HG02938 (cell line): ENCODE data around the gene FGF9.

Experiments used
- ATAC-seq: cut with Tn5 transposase; IDR thresholded peaks from one replicate; pipeline ENCODE4 v1.9.1; 2021; ENCODE audit warnings: mild to moderate bottlenecking, moderate library complexity; ENCODE audit not compliant: unreplicated experiment

FGF9 gene

GRCh38 chr13:21703846-21704245 lies 33.0 kb downstream of the FGF9 start:
- ATAC-seq, result no peak

GRCh38 chr13:21707586-21707985 lies 36.7 kb downstream of the FGF9 start:
- ATAC-seq, result no peak

DNA sequence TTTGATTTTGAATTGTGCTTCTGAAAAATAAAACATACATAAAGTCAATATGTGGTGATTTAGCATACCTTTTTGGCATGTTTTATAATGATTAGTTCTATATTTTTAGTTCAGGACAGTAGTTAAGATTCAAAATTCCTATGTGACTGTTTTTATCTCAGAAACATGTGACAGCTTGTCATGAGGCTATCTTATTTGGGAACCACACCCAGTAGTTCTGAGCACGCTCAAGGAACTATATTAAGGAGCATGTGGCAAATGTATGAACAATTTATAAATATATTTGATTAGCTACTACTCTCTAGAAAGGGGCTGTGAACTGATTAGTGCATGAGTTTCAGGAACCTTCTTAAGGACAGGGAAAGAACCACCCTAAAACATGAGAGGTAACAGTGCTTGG lies 38.8 kb downstream of the FGF9 start:
- no peak for ATAC-seq

DNA sequence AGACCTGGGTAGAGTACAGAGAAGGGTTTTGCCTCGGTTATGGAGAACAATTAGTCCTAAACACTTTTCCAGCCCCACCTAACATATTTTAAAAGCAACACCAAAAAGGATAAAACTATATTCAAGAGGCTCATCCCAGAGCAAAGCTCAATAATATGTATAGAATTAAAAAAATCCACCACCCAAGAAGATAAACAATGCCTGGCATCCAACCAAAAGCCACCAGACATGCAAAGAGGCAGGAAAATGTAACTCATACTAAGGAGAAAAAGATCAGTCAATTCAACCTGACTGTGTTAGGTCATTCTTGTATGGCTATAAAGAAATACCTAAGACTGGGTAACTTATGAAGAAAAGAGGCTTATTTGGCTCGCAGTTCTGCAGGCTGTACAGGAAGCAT lies 39.3 kb downstream of the FGF9 start:
- no peak for ATAC-seq

DNA sequence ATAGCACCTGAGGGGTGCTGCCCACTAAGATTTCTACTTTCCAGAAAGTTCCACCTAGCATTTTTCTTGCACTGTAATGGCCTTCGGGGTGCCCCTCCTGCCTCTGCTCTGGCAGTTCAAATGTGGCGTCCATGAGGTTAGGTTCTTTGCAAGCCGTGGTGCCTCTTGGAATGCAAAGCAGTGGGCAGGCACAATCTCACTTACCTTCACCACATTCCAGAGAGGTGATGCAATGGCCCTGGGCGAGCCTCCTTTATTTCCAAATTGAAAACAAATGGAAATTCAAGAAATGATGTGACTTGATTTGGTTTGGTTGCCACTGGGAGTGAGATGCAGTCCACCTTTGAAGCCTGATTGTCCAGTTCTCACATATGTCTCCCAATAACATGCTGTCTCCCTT lies 46.9 kb downstream of the FGF9 start:
- ATAC-seq, result no peak

GRCh38 chr13:21719463-21719862 lies 48.6 kb downstream of the FGF9 start:
- no peak for ATAC-seq

DNA sequence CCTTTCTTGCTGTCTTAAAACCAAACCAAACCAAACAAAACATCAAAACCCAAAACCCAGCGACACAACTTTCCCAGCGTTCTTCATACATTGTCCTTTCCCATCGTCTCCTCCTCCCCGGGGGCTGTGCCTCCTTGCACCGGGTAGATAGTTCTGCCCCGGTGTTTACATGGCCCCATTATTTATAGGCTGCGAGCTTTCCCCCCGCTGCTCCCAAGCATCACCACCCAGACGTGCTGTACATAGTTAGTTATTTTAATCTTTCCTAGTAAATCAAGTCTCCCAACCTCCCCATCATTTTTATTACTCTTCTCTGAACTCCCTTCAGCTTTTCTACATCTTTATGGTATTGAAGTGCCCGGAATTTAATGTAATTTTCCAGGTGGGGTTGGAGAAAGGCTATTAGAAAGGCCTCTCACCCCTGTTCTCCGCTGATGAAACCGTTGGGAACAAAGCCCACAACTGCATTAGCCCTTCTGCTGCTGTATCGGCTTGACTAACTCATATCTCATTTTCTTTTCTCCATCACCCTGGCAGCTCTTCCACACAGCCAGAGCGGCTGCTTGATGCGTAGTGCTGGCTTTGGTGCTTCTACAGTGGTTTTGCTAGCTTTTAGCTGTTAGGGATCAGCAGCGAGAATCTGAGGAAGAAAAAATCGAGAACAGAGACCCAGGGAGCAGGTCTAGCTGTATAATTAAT lies 53.1 kb downstream of the FGF9 start:
- ATAC-seq, result no peak

DNA sequence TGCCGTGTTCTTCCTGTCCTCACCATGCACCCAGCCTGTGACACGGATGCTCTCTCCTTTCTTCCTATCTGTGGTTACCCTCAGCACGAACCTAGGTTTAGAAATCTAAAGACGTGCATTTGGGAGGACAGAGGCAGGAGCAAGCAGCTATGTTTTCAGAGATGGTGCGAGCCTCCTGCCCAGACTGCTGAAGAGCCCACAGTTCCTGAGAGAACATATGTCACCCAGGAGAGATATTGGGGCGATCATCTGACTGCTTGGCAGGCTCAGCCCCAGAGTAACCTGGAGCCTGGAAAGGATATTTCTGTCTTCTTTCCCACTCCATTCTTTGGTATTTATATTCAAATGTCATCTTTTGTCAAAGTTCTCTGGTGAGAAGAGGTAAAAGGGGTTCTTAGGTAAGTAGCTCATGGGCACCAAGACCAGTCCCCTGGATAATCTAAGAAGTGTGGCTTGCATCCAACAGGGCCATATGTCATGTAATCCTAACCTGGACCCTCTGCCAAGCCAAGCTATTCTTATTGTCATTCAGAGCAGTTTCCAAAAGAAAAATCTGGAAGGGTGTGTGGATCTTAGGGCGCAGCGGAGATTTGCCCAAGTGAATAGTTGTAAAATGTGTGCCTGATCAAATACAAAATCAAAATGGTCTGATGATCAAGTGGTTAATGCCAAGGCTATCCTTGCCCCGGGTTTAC lies 59.5 kb downstream of the FGF9 start:
- ATAC-seq, result no peak

DNA sequence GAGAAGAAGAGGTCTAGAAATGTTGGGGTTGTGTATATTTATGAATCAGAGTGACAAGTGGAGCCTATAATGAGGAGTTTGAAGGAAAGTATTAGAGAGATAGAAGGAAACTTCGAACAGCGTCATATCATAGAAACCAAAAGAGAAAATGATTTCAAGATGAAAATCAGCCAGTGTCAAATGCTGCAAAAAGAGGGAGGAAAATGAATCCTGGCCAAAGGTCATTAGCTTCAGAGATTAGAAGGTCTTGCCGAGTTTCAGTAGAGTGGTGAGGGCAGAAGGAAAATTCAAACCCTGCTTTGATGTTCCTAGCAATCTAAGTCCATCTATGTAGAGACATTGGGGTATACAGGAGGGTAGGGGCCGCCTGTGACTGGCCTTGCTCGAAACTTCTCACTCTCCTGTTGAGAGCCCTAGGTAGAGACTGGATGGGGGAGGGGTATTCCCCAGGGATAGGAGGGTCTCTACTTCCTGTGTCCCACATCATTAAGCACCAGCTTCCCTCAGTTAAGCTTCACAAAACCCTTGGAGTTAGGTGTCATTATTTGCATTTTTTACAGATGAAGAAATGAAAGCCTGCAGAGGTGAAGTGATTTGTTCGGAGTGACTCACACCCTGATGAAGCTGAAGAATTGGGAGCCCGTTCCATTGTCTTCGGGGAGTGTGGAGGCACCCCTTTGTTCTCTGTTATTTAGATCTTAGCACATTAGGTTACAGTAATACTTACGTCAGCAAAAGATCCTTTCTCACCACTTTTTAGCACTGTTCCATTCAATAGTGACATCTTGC lies 62.8 kb downstream of the FGF9 start:
- no peak for ATAC-seq

- no peak for ATAC-seq
These were observed 64.1 kb downstream of the FGF9 start for GRCh38 chr13:21734961-21735360.

- ATAC-seq, result no peak
These were observed 65.0 kb downstream of the FGF9 start for GRCh38 chr13:21735701-21736401.

DNA sequence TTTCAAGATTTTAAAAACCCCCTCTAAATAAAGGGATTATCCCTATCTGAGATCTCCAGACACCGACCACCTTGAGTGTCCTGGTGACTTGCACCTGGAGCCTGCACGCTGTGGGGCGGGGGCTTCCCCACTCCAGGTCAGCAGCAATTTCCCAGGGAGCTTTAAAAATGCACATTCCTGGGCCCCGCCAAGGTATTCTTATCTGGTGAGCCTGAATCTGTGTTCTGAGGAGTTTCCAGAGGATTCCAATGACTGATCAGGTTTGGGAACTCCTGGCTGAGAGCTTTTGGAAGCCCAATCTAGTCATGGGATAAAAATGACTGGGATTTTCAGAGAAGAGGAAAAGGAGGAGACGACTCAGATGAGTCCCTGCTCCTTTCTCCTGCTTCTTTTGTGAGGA lies 66.1 kb downstream of the FGF9 start:
- no peak for ATAC-seq

DNA sequence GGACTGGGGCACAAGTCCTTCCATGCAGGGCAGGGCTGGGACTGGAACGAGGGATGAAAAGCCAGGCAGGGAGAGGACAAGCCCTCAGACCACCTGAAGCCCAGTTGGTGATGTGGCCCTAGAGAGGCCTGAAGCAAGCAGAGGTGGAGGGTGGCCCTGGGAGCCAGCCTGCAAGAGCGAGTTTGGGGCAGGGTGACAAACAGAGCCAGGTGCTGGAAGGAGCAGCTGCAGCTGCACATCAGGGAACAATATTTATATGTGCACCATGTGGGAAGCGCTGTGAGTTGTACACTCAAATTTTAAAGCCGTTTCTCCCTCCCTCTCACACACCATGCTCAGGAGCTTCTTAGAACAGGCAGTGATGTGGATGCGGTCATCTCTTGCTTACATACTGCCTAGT lies 67.8 kb downstream of the FGF9 start:
- ATAC-seq, result no peak

DNA sequence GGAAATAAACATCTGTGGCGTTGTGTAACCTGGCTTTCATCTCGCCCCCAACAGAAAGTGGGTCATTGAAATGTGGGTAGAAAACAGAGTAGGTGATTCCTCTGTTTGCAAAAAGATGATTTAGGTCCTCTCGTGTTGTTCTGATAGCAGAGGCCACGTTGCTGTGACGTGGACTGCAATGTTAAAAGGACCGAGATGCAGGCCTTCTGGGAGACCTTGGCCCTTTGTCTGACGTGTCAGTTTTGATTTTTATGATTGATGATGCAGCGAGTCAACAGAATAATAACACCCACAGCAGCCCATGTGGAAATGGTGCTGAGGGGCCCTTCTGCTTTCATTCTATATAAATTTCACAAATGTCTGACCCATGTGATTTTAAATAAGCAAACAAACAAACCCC lies 68.9 kb downstream of the FGF9 start:
- no peak for ATAC-seq

DNA sequence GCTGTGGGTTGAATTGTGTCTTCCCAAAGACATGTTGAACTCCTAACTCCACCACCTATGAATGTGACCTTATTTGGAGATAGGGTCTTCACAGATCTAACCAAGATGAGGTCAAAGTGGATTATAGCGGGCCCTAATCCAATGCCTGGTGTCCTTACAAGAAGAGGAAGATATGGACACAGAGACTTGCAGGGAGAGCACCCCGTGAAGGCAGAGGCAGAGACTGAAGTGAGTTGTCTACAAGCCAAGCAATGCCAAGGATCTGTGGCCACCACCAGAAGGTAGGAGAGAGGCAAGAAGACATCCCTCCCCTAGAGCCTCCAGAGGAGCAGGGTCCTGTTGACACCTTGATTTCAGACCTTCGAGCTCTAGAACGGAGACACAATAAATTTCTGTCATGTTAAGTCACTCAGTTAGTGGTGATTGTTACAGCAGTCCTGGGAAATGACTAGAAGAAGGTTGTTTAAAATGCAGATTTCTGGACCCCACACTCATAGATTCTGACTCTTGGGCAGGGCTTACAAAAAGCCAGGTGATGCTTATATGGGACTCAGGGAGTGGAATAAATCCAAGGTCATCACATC lies 70.6 kb downstream of the FGF9 start:
- no peak for ATAC-seq

DNA sequence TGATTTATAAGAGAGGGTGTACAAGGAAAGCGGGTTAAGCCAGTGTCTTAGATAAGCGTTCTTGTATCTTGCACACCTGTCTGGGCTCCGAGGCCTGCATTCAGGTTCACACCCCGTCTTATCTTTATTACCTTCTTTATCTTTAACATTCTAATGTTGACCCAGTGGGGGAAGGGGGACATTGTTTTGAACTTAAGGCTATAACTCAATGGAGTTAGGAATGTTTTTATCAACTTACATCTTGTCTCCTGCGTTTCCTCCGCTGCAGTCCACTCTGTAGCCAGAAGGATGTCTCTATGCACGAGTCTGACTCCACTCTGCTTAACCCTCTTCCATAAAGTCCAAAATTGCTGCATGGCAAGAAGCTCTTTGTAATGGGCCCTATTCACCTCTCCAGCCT lies 71.2 kb downstream of the FGF9 start:
- ATAC-seq, result no peak

GRCh38 chr13:21744149-21744548 lies 73.3 kb downstream of the FGF9 start:
- ATAC-seq, result no peak

DNA sequence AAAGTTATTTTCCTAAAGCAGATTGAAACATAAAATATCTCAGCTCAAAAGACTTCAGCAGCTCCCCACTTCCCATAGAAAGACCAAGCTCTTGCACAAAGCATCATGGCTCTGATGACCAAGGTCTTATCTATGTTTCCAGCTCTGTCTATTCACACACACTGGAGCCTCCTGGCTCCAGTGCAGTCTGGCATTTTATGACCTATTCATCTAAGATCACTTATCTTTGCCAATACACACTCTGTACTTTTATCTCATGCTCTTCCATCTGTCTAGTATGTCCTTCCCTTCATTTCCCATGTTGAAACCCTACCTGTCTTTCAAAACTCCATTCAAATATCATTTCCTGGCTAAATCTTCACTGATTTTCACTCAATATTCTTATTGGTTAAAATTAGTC lies 74.4 kb downstream of the FGF9 start:
- no peak for ATAC-seq

GRCh38 chr13:21747456-21747855 lies 76.6 kb downstream of the FGF9 start:
- ATAC-seq, result no peak

DNA sequence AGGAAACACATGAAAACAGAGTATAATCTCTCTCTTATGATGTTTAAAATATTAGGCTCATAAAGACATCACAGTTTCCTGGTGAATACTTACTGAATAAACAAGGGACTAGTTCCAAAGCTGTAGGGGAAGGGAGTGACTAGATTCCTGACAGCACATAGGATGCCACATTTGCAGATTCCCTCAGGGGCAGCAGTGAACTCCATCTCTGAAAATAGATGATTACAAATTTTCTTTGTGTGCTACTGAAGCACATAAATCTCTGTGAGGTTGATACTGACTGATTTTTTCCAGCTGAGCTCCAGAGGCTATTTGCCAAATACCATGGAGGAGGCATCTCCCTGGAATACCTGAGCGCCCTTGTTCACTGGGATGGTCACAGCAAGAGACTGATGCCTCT lies 77.3 kb downstream of the FGF9 start:
- no peak for ATAC-seq

DNA sequence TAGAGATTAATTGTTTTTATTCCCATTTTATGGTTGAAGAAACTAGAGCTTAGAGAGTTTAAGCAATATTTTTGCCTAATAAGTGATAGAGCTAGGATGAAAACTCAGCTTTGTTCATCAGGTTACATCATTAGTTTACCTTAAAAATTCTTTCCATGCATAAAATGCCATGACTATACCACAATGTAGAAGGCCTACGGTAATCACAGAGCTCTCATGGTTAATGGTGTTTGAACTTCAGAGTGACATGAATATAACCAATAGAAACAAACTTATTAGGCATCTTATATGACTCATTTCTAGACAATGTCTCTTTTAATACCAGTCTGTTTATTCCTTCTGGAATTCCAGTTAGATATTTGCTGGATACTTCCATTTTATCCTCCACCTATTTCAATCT lies 78.5 kb downstream of the FGF9 start:
- ATAC-seq, result no peak
